ENCODE data around the gene TBCC.

TBCC gene

DNA sequence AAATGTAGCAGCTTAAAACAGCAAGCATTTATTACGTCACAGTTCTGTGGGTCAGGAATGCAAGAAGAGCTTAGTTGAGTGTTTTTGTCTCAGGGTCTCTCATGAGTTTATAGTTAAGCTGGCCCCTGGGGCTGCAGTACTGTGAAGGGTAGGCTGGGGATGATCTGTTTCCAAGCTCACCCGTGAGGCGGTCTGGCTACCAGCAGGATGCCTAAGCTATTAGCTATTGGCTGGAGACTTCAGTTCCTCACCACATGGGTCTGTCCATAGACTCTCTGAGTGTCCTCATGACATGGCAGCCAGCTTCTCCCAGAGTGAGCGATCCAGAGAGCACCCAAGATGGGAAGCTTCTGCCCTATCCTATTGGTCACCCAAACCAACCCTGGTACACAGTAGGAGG is 23.1 kb upstream of the TBCC start:
- H3K4me2 ChIP-seq (ENCODE audit: low read depth, low read length, poor library complexity, severe bottlenecking) = no peak overlapping the region
- peaks cover 35% of the 10 kb centered on the region for H3F3A ChIP-seq (ENCODE audit: insufficient read depth)
- no peaks in the 10 kb centered on the region for H3K27me3 ChIP-seq (ENCODE audit: low read length)
- H3K9me3 ChIP-seq (ENCODE audit: insufficient read depth, low read length) = no peaks in the 10 kb centered on the region
- no peaks in the 10 kb centered on the region for H3K36me3 ChIP-seq (ENCODE audit: low read length)
- no peak overlapping the region for H2AFZ ChIP-seq (ENCODE audit: low read depth, low read length, severe bottlenecking)
- no peaks in the 10 kb centered on the region for H4K20me1 ChIP-seq (ENCODE audit: low read depth, low read length)
- no peak overlapping the region for H3K4me3 ChIP-seq (ENCODE audit: insufficient read depth, low read length, poor library complexity, severe bottlenecking)
- TF ChIP-seq EZH2phosphoT487 (conservative IDR thresholded peaks at IDR 0.05; ENCODE audit: low read length) = no peak
- no peak for TF ChIP-seq CTCF (IDR thresholded peaks at IDR 0.05; ENCODE audit: insufficient read depth, low read length, poor library complexity, severe bottlenecking)
- no peaks in the 10 kb centered on the region; the same call in 1 of the 2 replicates for H3K79me2 ChIP-seq (ENCODE audit: insufficient read depth, low read length)
- H3K9ac ChIP-seq (ENCODE audit: low read length) = no peak overlapping the region
- no peak overlapping the region for H3K27ac ChIP-seq (ENCODE audit: low read depth, low read length)
- H3K9me2 ChIP-seq (replicated peaks; ENCODE audit: insufficient read depth, low read length) = no peaks in the 10 kb centered on the region

GRCh38 chr6:42766163-42766670 is 20.3 kb upstream of the TBCC start:
- H3K9me2 ChIP-seq (replicated peaks; ENCODE audit: insufficient read depth, low read length) = no peaks in the 10 kb centered on the region
- H3K36me3 ChIP-seq (ENCODE audit: low read length) = no peaks in the 10 kb centered on the region
- H3K27me3 ChIP-seq (ENCODE audit: low read length) = no peaks in the 10 kb centered on the region
- no peaks in the 10 kb centered on the region for H3K79me2 ChIP-seq (ENCODE audit: insufficient read depth, low read length)
- TF ChIP-seq CTCF (IDR thresholded peaks at IDR 0.05; ENCODE audit: insufficient read depth, low read length, poor library complexity, severe bottlenecking) = no peak
- no peak for TF ChIP-seq EZH2phosphoT487 (conservative IDR thresholded peaks at IDR 0.05; ENCODE audit: low read length)
- H3K4me3 ChIP-seq (ENCODE audit: insufficient read depth, low read length, poor library complexity, severe bottlenecking) = no peak overlapping the region
- H3F3A ChIP-seq (ENCODE audit: insufficient read depth) = peaks cover 14% of the 10 kb centered on the region
- H3K9me3 ChIP-seq (ENCODE audit: insufficient read depth, low read length) = no peaks in the 10 kb centered on the region
- no peak overlapping the region for H2AFZ ChIP-seq (ENCODE audit: low read depth, low read length, severe bottlenecking)
- H3K27ac ChIP-seq (ENCODE audit: low read depth, low read length) = no peak overlapping the region
- H4K20me1 ChIP-seq (ENCODE audit: low read depth, low read length) = no peaks in the 10 kb centered on the region
- H3K9ac ChIP-seq (ENCODE audit: low read length) = no peak overlapping the region
- no peak overlapping the region for H3K4me2 ChIP-seq (ENCODE audit: low read depth, low read length, poor library complexity, severe bottlenecking)

GRCh38 chr6:42764911-42765648 is 19.2 kb upstream of the TBCC start:
- Histone ChIP-seq H3K4me2 (ENCODE audit: low read depth, low read length, poor library complexity, severe bottlenecking) (no peak overlapping the region), H3K9me3 (ENCODE audit: insufficient read depth, low read length) (no peaks in the 10 kb centered on the region), H2AFZ (ENCODE audit: low read depth, low read length, severe bottlenecking) (no peak overlapping the region), H3K79me2 (ENCODE audit: insufficient read depth, low read length) (no peaks in the 10 kb centered on the region), H3K27ac (ENCODE audit: low read depth, low read length) (no peak overlapping the region), H3K4me3 (ENCODE audit: insufficient read depth, low read length, poor library complexity, severe bottlenecking) (no peak overlapping the region), H3K27me3 (ENCODE audit: low read length) (no peaks in the 10 kb centered on the region), H4K20me1 (ENCODE audit: low read depth, low read length) (no peaks in the 10 kb centered on the region), H3K9ac (ENCODE audit: low read length) (no peak overlapping the region), H3F3A (ENCODE audit: insufficient read depth) (peaks cover 7% of the 10 kb centered on the region), H3K9me2 (replicated peaks; ENCODE audit: insufficient read depth, low read length) (no peaks in the 10 kb centered on the region), H3K36me3 (ENCODE audit: low read length) (no peaks in the 10 kb centered on the region)
- TF ChIP-seq CTCF (IDR thresholded peaks at IDR 0.05; ENCODE audit: insufficient read depth, low read length, poor library complexity, severe bottlenecking) = no peak
- TF ChIP-seq EZH2phosphoT487 (conservative IDR thresholded peaks at IDR 0.05; ENCODE audit: low read length) = no peak

All from SU-DHL-6 (cell line).